ENCODE results near the gene CSF3. TPM values are rescaled to one million over a fixed set of nuclear protein-coding genes. Genes with fewer than 3 reads are reported as not detected.
A peak's percentile ranks its signal among the peaks of the same experiment; 100 is the strongest.

The CSF3 gene
- total and polyA plus RNA-seq, 2 of the 13 experiments (the other 11 are each of a cell fraction or from before 2014, with no cell fraction given) = 0.09 TPM; not detected in 1

GRCh38 chr17:40026816-40027613 is 11.8 kb downstream of the CSF3 start (continued):
- TF ChIP-seq, protein P1, sequence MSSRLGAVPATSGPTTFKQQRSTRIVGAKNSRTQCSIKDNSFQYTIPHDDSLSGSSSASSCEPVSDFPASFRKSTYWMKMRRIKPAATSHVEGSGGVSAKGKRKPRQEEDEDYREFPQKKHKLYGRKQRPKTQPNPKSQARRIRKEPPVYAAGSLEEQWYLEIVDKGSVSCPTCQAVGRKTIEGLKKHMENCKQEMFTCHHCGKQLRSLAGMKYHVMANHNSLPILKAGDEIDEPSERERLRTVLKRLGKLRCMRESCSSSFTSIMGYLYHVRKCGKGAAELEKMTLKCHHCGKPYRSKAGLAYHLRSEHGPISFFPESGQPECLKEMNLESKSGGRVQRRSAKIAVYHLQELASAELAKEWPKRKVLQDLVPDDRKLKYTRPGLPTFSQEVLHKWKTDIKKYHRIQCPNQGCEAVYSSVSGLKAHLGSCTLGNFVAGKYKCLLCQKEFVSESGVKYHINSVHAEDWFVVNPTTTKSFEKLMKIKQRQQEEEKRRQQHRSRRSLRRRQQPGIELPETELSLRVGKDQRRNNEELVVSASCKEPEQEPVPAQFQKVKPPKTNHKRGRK (CRISPR knock-in tag; IDR thresholded peaks at IDR 0.05) = no peak
- TF ChIP-seq TBP (CRISPR knock-in tag; IDR thresholded peaks at IDR 0.05) (no peak), SP4 (CRISPR knock-in tag; IDR thresholded peaks at IDR 0.05) (peak; percentile 18; the same call in 1 of the 2 replicates), ZNF101 (CRISPR knock-in tag; IDR thresholded peaks at IDR 0.05; ENCODE audit: borderline replicate concordance, low read depth) (no peak), CEBPB (IDR thresholded peaks at IDR 0.05; ENCODE audit: borderline replicate concordance, low read depth, low read length) (no peak), ZFP82 (CRISPR knock-in tag; IDR thresholded peaks at IDR 0.05; ENCODE audit: borderline replicate concordance) (no peak), ZBTB8A (CRISPR knock-in tag; IDR thresholded peaks at IDR 0.05; ENCODE audit: borderline replicate concordance, low read depth) (no peak), ZFX (CRISPR knock-in tag; IDR thresholded peaks at IDR 0.05; ENCODE audit: low read depth) (no peak), HMGXB3 (CRISPR knock-in tag; IDR thresholded peaks at IDR 0.05; ENCODE audit: borderline replicate concordance) (no peak), ARHGAP35 (CRISPR knock-in tag; IDR thresholded peaks at IDR 0.05; ENCODE audit: borderline replicate concordance) (no peak), ZMYM2 (CRISPR knock-in tag; IDR thresholded peaks at IDR 0.05) (no peak), ZNF138 (CRISPR knock-in tag; IDR thresholded peaks at IDR 0.05; ENCODE audit: low read depth) (no peak), ZKSCAN8 (CRISPR knock-in tag; IDR thresholded peaks at IDR 0.05; ENCODE audit: borderline replicate concordance) (no peak), ATF7 (IDR thresholded peaks at IDR 0.05) (no peak), ATF7 (CRISPR knock-in tag; IDR thresholded peaks at IDR 0.05) (no peak), KDM5B (CRISPR knock-in tag; IDR thresholded peaks at IDR 0.05; ENCODE audit: borderline replicate concordance) (peak; percentile 76; the same call in 1 of the 2 replicates), HNRNPL (IDR thresholded peaks at IDR 0.05; ENCODE audit: low read depth, low read length) (no peak), TFAP4 (IDR thresholded peaks at IDR 0.05; ENCODE audit: borderline replicate concordance, low read depth) (no peak), SAFB2 (CRISPR knock-in tag; IDR thresholded peaks at IDR 0.05; ENCODE audit: borderline replicate concordance, low read depth) (0 out of 2 replicates have a peak, but pooled peaks have one; percentile 23), MTERF4 (CRISPR knock-in tag; IDR thresholded peaks at IDR 0.05) (0 out of 2 replicates have a peak, but pooled peaks have one; percentile 55), SOX5 (CRISPR knock-in tag; IDR thresholded peaks at IDR 0.05; ENCODE audit: borderline replicate concordance) (no peak), HNRNPH1 (optimal IDR thresholded peaks at IDR 0.05; ENCODE audit: low read depth, low read length) (no peak)

Measured in HepG2 (cell line).